WTC11 (cell line): ENCODE measurements around the gene FCER1G. TPM values are rescaled to one million over a fixed set of nuclear protein-coding genes. Genes with fewer than 3 reads are reported as not detected.

Source experiments
- microRNA-seq: library from miRNA; unstranded; fragments of <30 nt; microRNA quantifications from one replicate; pipeline ENCODE4 v1.2.0, GENCODE V29; 2022; ENCODE audit warnings: borderline number of aligned reads
- total RNA-seq: library from RNA; stranded (reverse); gene quantifications from 3 replicates; pipeline ENCODE4 v1.2.3, GENCODE V29; 2021

The FCER1G gene
- total RNA-seq, 1 experiment from 2014 or later, result 0.85 TPM

Small RNA genes within 50 kb of the gene (microRNA-seq; reads per million reads assigned to microRNA genes)
- not detected for gene MIR5187

Other genes with a start within 250 kb of the FCER1G start
- gene F11R, start 194.1 kb upstream of the FCER1G start, total RNA-seq, result 202 to 213 TPM (median 203 TPM) in 3 replicates
- 74.5 to 107 TPM (median 100 TPM) in 3 replicates for gene TSTD1, start 176.3 kb upstream of the FCER1G start, total RNA-seq
- 55.9 to 65.6 TPM (median 57.8 TPM) in 3 replicates for gene USF1, start 169.3 kb upstream of the FCER1G start, total RNA-seq
- gene ARHGAP30, start 145.4 kb upstream of the FCER1G start, total RNA-seq, result 0.39 to 0.92 TPM (median 0.52 TPM) in 3 replicates
- gene NECTIN4, start 125.7 kb upstream of the FCER1G start, total RNA-seq, result 0.46 to 1.7 TPM (median 0.48 TPM) in 3 replicates
- 5.8 to 8.7 TPM (median 8.7 TPM) in 3 replicates for gene KLHDC9, start 116.9 kb upstream of the FCER1G start, total RNA-seq
- 91.0 to 95.4 TPM (median 92.6 TPM) in 3 replicates for gene PFDN2, start 97.3 kb upstream of the FCER1G start, total RNA-seq
- 44.4 to 47.2 TPM (median 46.5 TPM) in 3 replicates for gene NIT1, start 97.2 kb upstream of the FCER1G start, total RNA-seq
- gene DEDD, start 82.6 kb upstream of the FCER1G start, total RNA-seq, result 39.2 to 43.3 TPM (median 40.0 TPM) in 3 replicates
- 56.2 to 61.2 TPM (median 60.7 TPM) in 3 replicates for gene UFC1, start 61.3 kb upstream of the FCER1G start, total RNA-seq
- 30.7 to 31.1 TPM (median 30.8 TPM) in 3 replicates for gene USP21, start 55.8 kb upstream of the FCER1G start, total RNA-seq
- gene PPOX, start 48.9 kb upstream of the FCER1G start, total RNA-seq, result 39.8 to 44.8 TPM (median 43.4 TPM) in 3 replicates
- gene B4GALT3, start 37.8 kb upstream of the FCER1G start, total RNA-seq, result 40.1 to 44.8 TPM (median 40.7 TPM) in 3 replicates
- gene ADAMTS4, start 16.2 kb upstream of the FCER1G start, total RNA-seq, result 9.1 to 11.2 TPM (median 10.0 TPM) in 3 replicates
- gene NDUFS2, start 12.9 kb upstream of the FCER1G start, total RNA-seq, result 105 to 108 TPM (median 105 TPM) in 3 replicates
- gene APOA2, start 8.3 kb downstream of the FCER1G start, total RNA-seq, result 1.9 to 2.5 TPM (median 2.2 TPM) in 3 replicates
- gene TOMM40L, start 10.8 kb downstream of the FCER1G start, total RNA-seq, result 13.0 to 16.9 TPM (median 15.1 TPM) in 3 replicates
- gene NR1I3, start 22.9 kb downstream of the FCER1G start, total RNA-seq, result 0.16 TPM in 1 of 3 replicates, not detected in the others
- gene PCP4L1, start 43.5 kb downstream of the FCER1G start, total RNA-seq, result 0.92 to 1.2 TPM (median 1.1 TPM) in 3 replicates
- gene MPZ, start 94.7 kb downstream of the FCER1G start, total RNA-seq, result 3.2 to 5.5 TPM (median 5.2 TPM) in 3 replicates
- 193 to 207 TPM (median 196 TPM) in 3 replicates for gene SDHC, start 99.1 kb downstream of the FCER1G start, total RNA-seq
- gene CFAP126, start 152.6 kb downstream of the FCER1G start, total RNA-seq, result not detected in 3 replicates